GM23338 (cell line): Measurements from ENCODE around the gene PLET1. TPM values are rescaled to one million over a fixed set of nuclear protein-coding genes. Genes with fewer than 3 reads are reported as not detected.

Source experiments
- ATAC-seq: fragments of 200-7000 bp; cut with Tn5 transposase; 3 replicates; pipeline ENCODE4 v1.9.1; 2020
- DNase-seq: peaks from one replicate; pipeline ENCODE4 v3.0.0-alpha.2; 2015; ENCODE audit warnings: low spot score
- H2AFZ ChIP-seq: fragments of 200-600 bp; sonication (generic); 2 replicates; pipeline ENCODE4 v1.8.0; 2016; ENCODE audit warnings: antibody characterized with exemption, mild to moderate bottlenecking, moderate library complexity
- H3F3A ChIP-seq: fragments of 200-600 bp; sonication (generic); replicated peaks from 2 replicates; pipeline ENCODE4 v1.8.0; 2017; ENCODE audit warnings: antibody characterized with exemption, mixed run types, low read depth
- H3K27ac ChIP-seq: fragments of 200-600 bp; sonication (generic); 2 replicates; pipeline ENCODE4 v1.6.1; 2016; ENCODE audit warnings: low read depth
- H3K27me3 ChIP-seq: fragments of 200-600 bp; sonication (generic); 2 replicates; pipeline ENCODE4 v1.8.0; 2016; ENCODE audit warnings: mild to moderate bottlenecking, mixed run types, moderate library complexity; ENCODE audit not compliant: insufficient read depth
- H3K36me3 ChIP-seq: fragments of 200-600 bp; sonication (generic); 2 replicates; pipeline ENCODE4 v1.8.0; 2016; ENCODE audit warnings: mild to moderate bottlenecking; ENCODE audit not compliant: insufficient read depth
- H3K4me1 ChIP-seq: fragments of 200-600 bp; sonication (generic); 2 replicates; pipeline ENCODE4 v1.8.0; 2016; ENCODE audit warnings: mild to moderate bottlenecking, moderate library complexity; ENCODE audit not compliant: insufficient read depth
- H3K4me2 ChIP-seq: fragments of 200-600 bp; sonication (generic); 2 replicates; pipeline ENCODE4 v1.7.1; 2017; ENCODE audit warnings: mixed run types
- H3K4me3 ChIP-seq: fragments of 200-600 bp; sonication (generic); 2 replicates; pipeline ENCODE4 v1.6.1; 2016; ENCODE audit warnings: mixed run types
- H3K79me2 ChIP-seq: fragments of 200-600 bp; sonication (generic); replicated peaks from 2 replicates; pipeline ENCODE4 v1.8.0; 2017; ENCODE audit warnings: mild to moderate bottlenecking; ENCODE audit not compliant: insufficient read depth
- H3K9me2 ChIP-seq: fragments of 200-600 bp; sonication (generic); 2 replicates; pipeline ENCODE4 v1.8.0; 2017; ENCODE audit not compliant: insufficient read depth
- H4K20me1 ChIP-seq: fragments of 200-600 bp; sonication (generic); replicated peaks from 2 replicates; pipeline ENCODE4 v1.8.0; 2017; ENCODE audit warnings: mild to moderate bottlenecking; ENCODE audit not compliant: insufficient read depth
- H3K27ac Mint-ChIP-seq: 2 replicates; pipeline ENCODE4 v1.8.0; 2020; ENCODE audit warnings: inconsistent platforms, mild to moderate bottlenecking, moderate library complexity, mixed read lengths
- H3K27me3 Mint-ChIP-seq: 3 replicates; pipeline ENCODE4 v1.8.0; 2022; ENCODE audit warnings: low read depth, mild to moderate bottlenecking, moderate library complexity, mixed read lengths, inconsistent platforms; ENCODE audit not compliant: insufficient read depth, poor library complexity
- H3K36me3 Mint-ChIP-seq: 3 replicates; pipeline ENCODE4 v1.8.0; 2021; ENCODE audit warnings: low read depth, mild to moderate bottlenecking, inconsistent platforms, moderate library complexity, mixed read lengths
- H3K4me1 Mint-ChIP-seq: 3 replicates; pipeline ENCODE4 v1.8.0; 2020; ENCODE audit warnings: mild to moderate bottlenecking, inconsistent platforms, mixed read lengths
- H3K4me3 Mint-ChIP-seq: 3 replicates; pipeline ENCODE4 v1.8.0; 2021; ENCODE audit warnings: moderate library complexity, mild to moderate bottlenecking, inconsistent platforms, mixed read lengths
- H3K9me3 Mint-ChIP-seq: 3 replicates; pipeline ENCODE4 v1.8.0; 2020; ENCODE audit warnings: moderate library complexity, mild to moderate bottlenecking, inconsistent platforms, mixed read lengths
- CREB1 ChIP-seq: fragments of 250-450 bp; sonication (Bioruptor Pico); IDR thresholded peaks from 2 replicates; pipeline ENCODE4 v1.5.0; 2020; ENCODE audit warnings: low read depth, mild to moderate bottlenecking, moderate library complexity
- CTCF ChIP-seq, 2 experiments: fragments of 200-600 bp in 1 of 2; sonication (generic) in 1 of 2; conservative IDR thresholded peaks; 2 replicates each; pipeline versions ENCODE4 v1.5.1 to v1.6.1; 2016 to 2017; ENCODE audit warnings: antibody characterized with exemption in 2 of 2, low read depth in 2 of 2, mild to moderate bottlenecking in 2 of 2, moderate library complexity in 1 of 2
- ETS1 ChIP-seq: IDR thresholded peaks from 2 replicates; pipeline ENCODE4 v1.6.1; 2016; ENCODE audit warnings: antibody characterized with exemption
- EZH2 ChIP-seq: fragments of 200-600 bp; sonication (generic); IDR thresholded peaks from one replicate; pipeline ENCODE4 v1.8.0; 2017; ENCODE audit warnings: antibody characterized with exemption, mild to moderate bottlenecking, low read depth; ENCODE audit not compliant: unreplicated experiment
- EZH2phosphoT487 ChIP-seq: fragments of 200-600 bp; sonication (generic); IDR thresholded peaks from one replicate; pipeline ENCODE4 v1.8.1; 2018; ENCODE audit warnings: antibody characterized with exemption; ENCODE audit not compliant: unreplicated experiment
- JUNB ChIP-seq: IDR thresholded peaks from one replicate; pipeline ENCODE4 v1.6.1; 2016; ENCODE audit warnings: antibody characterized with exemption; ENCODE audit not compliant: unreplicated experiment
- NANOG ChIP-seq: IDR thresholded peaks from 2 replicates; pipeline ENCODE4 v1.6.1; 2016; ENCODE audit warnings: antibody characterized with exemption, borderline replicate concordance
- POLR2AphosphoS5 ChIP-seq: IDR thresholded peaks from 2 replicates; pipeline ENCODE4 v1.6.1; 2016; ENCODE audit warnings: antibody characterized with exemption, low read depth
- REST ChIP-seq: IDR thresholded peaks from one replicate; pipeline ENCODE4 v1.6.1; 2018; ENCODE audit warnings: antibody characterized with exemption; ENCODE audit not compliant: unreplicated experiment
- STAT1 ChIP-seq: IDR thresholded peaks from one replicate; pipeline ENCODE4 v1.6.1; 2016; ENCODE audit warnings: antibody characterized with exemption; ENCODE audit not compliant: unreplicated experiment
- ZNF114 ChIP-seq: fragments of 250-450 bp; sonication (Bioruptor Pico); IDR thresholded peaks from 2 replicates; pipeline ENCODE4 v1.5.0; 2020; ENCODE audit warnings: mild to moderate bottlenecking, moderate library complexity
- ZNF331 ChIP-seq: fragments of 250-450 bp; sonication (Bioruptor Pico); IDR thresholded peaks from 2 replicates; pipeline ENCODE4 v1.5.0; 2020; ENCODE audit warnings: low read depth, mild to moderate bottlenecking, moderate library complexity
- ZNF462 ChIP-seq: fragments of 250-450 bp; sonication (Bioruptor Pico); IDR thresholded peaks from 2 replicates; pipeline ENCODE4 v1.5.0; 2020; ENCODE audit warnings: mild to moderate bottlenecking, moderate library complexity
- polyA plus RNA-seq: library from polyadenylated mRNA; unstranded; fragments of >200 nt; fragmentation: Nextera tagmentation; extraction: Ambion mirVana; gene quantifications from 2 replicates; pipeline ENCODE4 v1.2.1, GENCODE V29; 2016
- total RNA-seq: library from RNA; depleted of rRNA; stranded (reverse); fragments of >200 nt; shearing (Covaris generic); gene quantifications from 2 replicates; pipeline ENCODE4 v1.2.3, GENCODE V29; 2014

The PLET1 gene
- total and polyA plus RNA-seq, 2 experiments from 2014 or later = not detected

GRCh38 chr11:112229159-112229558 lies 31.5 kb downstream of the PLET1 start:
- H2AFZ ChIP-seq = no peak overlapping the region
- H3K9me2 ChIP-seq = no peaks in the 10 kb centered on the region
- peaks cover 35% of the 10 kb centered on the region for H3K79me2 ChIP-seq
- H3K27ac ChIP-seq = no peak overlapping the region
- peaks cover 7% of the 10 kb centered on the region for H3K4me1 ChIP-seq
- H3K27ac Mint-ChIP-seq = no peak overlapping the region
- H3K4me2 ChIP-seq = no peak overlapping the region
- no peak overlapping the region for H3K4me3 ChIP-seq
- H3K36me3 Mint-ChIP-seq = peaks cover 15% of the 10 kb centered on the region; the same call in 2 of the 3 replicates
- no peaks in the 10 kb centered on the region for H3K9me3 Mint-ChIP-seq
- TF ChIP-seq EZH2 = no peak
- TF ChIP-seq EZH2phosphoT487 = no peak
- TF ChIP-seq CREB1 = no peak
- no peak for TF ChIP-seq ETS1
- no peak for TF ChIP-seq NANOG
- no peak for TF ChIP-seq ZNF114 (CRISPR knock-in tag)
- TF ChIP-seq CTCF (conservative IDR thresholded peaks at IDR 0.05; ENCODE audit: low read depth in 2 of 2) = no peak
- TF ChIP-seq ZNF331 (CRISPR knock-in tag) = no peak
- no peak for TF ChIP-seq REST
- TF ChIP-seq POLR2AphosphoS5 = no peak
- TF ChIP-seq ZNF462 = no peak
- TF ChIP-seq JUNB = no peak
- no peak for TF ChIP-seq STAT1
- no peak for ATAC-seq
- H3K27me3 Mint-ChIP-seq = peaks cover 8% of the 10 kb centered on the region
- no peak for DNase-seq
- peaks cover 5% of the 10 kb centered on the region; the same call in 1 of the 2 replicates for H4K20me1 ChIP-seq
- no peak overlapping the region for H3K4me3 Mint-ChIP-seq
- no peaks in the 10 kb centered on the region for H3K27me3 ChIP-seq
- H3F3A ChIP-seq = no peaks in the 10 kb centered on the region
- H3K36me3 ChIP-seq = peaks cover 18% of the 10 kb centered on the region; the same call in 1 of the 2 replicates
- peaks cover 12% of the 10 kb centered on the region for H3K4me1 Mint-ChIP-seq
